ENCODE results near the gene PDHA1. TPM values are rescaled to one million over a fixed set of nuclear protein-coding genes. Genes with fewer than 3 reads are reported as not detected.

PDHA1 gene
- polyA plus RNA-seq, 1 of the 3 experiments (the other 2 are of a cell fraction): 121 TPM

GRCh38 chrX:19344661-19345060 is 934 bp downstream of the PDHA1 start:
- TF ChIP-seq PBX3 (IDR thresholded peaks at IDR 0.05) (no peak), MEF2A (IDR thresholded peaks at IDR 0.05; ENCODE audit: borderline replicate concordance, low read depth) (no peak), REST (IDR thresholded peaks at IDR 0.05; ENCODE audit: low read depth, low read length) (no peak), ELF1 (IDR thresholded peaks at IDR 0.05) (no peak), RFX5 (IDR thresholded peaks at IDR 0.05; ENCODE audit: low read length) (no peak), MXI1 (IDR thresholded peaks at IDR 0.05; ENCODE audit: low read depth, low read length) (no peak), IRF3 (IDR thresholded peaks at IDR 0.05; ENCODE audit: low read depth, low read length) (no peak), POLR2AphosphoS5 (IDR thresholded peaks at IDR 0.05; ENCODE audit: low read depth, low read length) (no peak), TAF1 (IDR thresholded peaks at IDR 0.05; ENCODE audit: borderline replicate concordance, low read depth, low read length) (no peak)
- 27% methylated on average over 9 of the region's 10 CpGs for WGBS (ENCODE audit: low lambda C conversion rate)
- Histone ChIP-seq H3K9ac (peak overlapping the region; percentile 65), H3K79me2 (ENCODE audit: insufficient read depth) (peaks cover 48% of the 10 kb centered on the region), H3K4me2 (peak overlapping the region; percentile 69), H3K36me3 (replicated peaks in 1 of 2; ENCODE audit: control insufficient read depth in 1 of 2, insufficient read depth in 2 of 2, low read length in 1 of 2) (peaks cover 0 to 2% of the 10 kb centered on the region in 2 experiments), H3K4me3 (ENCODE audit: low read depth in 2 of 2, low read length in 1 of 2) (peak overlapping the region; percentile 65 to 79), H3F3A (replicated peaks; ENCODE audit: insufficient read depth) (no peaks in the 10 kb centered on the region), H3K27ac (ENCODE audit: low read depth in 2 of 2, low read length in 1 of 2) (no peak overlapping the region), H3K9me2 (no peaks in the 10 kb centered on the region), H3K27me3 (ENCODE audit: insufficient read depth) (no peaks in the 10 kb centered on the region; the same call in 1 of the 2 replicates), H3K9me3 (no peaks in the 10 kb centered on the region), H2AFZ (ENCODE audit: low read depth) (no peak overlapping the region), H4K20me1 (ENCODE audit: insufficient read depth) (0 out of 2 replicates have a peak, but pooled peaks cover 9% of the 10 kb centered on the region), H3K4me1 (ENCODE audit: control insufficient read depth in 1 of 2, insufficient read depth in 2 of 2, low read depth in 1 of 2, low read length in 1 of 2) (peaks cover 0 to 10% of the 10 kb centered on the region in 2 experiments; a peak in 1 of 4 replicates)
- DNase-seq: no peak
- CTCF ChIA-PET: interaction anchor here (2.1 kb wide), 1 partner anchor 28 kb away, joined by 4 read pairs; no protein-coding TSS in a partner anchor
- POLR2A ChIA-PET: no interaction called here

GRCh38 chrX:19347916-19348315 is 4.2 kb downstream of the PDHA1 start:
- no peak for DNase-seq
- H3K27me3 ChIP-seq (ENCODE audit: insufficient read depth): no peaks in the 10 kb centered on the region; the same call in 1 of the 2 replicates
- no peaks in the 10 kb centered on the region for H3F3A ChIP-seq (replicated peaks; ENCODE audit: insufficient read depth)
- POLR2A ChIA-PET: no interaction called here
- H3K4me3 ChIP-seq (ENCODE audit: low read depth in 2 of 2, low read length in 1 of 2): no peak overlapping the region
- H3K4me1 ChIP-seq (ENCODE audit: control insufficient read depth in 1 of 2, insufficient read depth in 2 of 2, low read depth in 1 of 2, low read length in 1 of 2): peaks cover 0 to 8% of the 10 kb centered on the region in 2 experiments; a peak in 1 of 4 replicates
- no peak overlapping the region for H3K9ac ChIP-seq
- H3K4me2 ChIP-seq: no peak overlapping the region
- no peak overlapping the region for H2AFZ ChIP-seq (ENCODE audit: low read depth)
- H3K27ac ChIP-seq (ENCODE audit: low read depth in 2 of 2, low read length in 1 of 2): no peak overlapping the region
- no peaks in the 10 kb centered on the region for H3K9me2 ChIP-seq
- peaks cover 9 to 15% of the 10 kb centered on the region in 2 experiments for H3K36me3 ChIP-seq (replicated peaks in 1 of 2; ENCODE audit: control insufficient read depth in 1 of 2, insufficient read depth in 2 of 2, low read length in 1 of 2)
- WGBS (ENCODE audit: low lambda C conversion rate): 58% methylated on average over 3 of the region's 3 CpGs
- H4K20me1 ChIP-seq (ENCODE audit: insufficient read depth): 0 out of 2 replicates have a peak, but pooled peaks cover 9% of the 10 kb centered on the region
- H3K79me2 ChIP-seq (ENCODE audit: insufficient read depth): peaks cover 48% of the 10 kb centered on the region
- CTCF ChIA-PET: interaction anchor here (1.3 kb wide), 2 partner anchors 14 to 331 kb away, joined by 4 read pairs; no protein-coding TSS in a partner anchor
- H3K9me3 ChIP-seq: no peaks in the 10 kb centered on the region
- TF ChIP-seq TAF1 (IDR thresholded peaks at IDR 0.05; ENCODE audit: borderline replicate concordance, low read depth, low read length): no peak
- no peak for TF ChIP-seq YY1 (IDR thresholded peaks at IDR 0.05; ENCODE audit: low read depth)
- TF ChIP-seq RAD21 (IDR thresholded peaks at IDR 0.05; ENCODE audit: low read length): no peak
- TF ChIP-seq USF1 (IDR thresholded peaks at IDR 0.05; ENCODE audit: borderline replicate concordance, low read depth): no peak
- TF ChIP-seq NRF1 (IDR thresholded peaks at IDR 0.05; ENCODE audit: low read depth, low read length): no peak
- TF ChIP-seq RCOR1 (IDR thresholded peaks at IDR 0.05; ENCODE audit: low read length): no peak
- TF ChIP-seq TCF12 (IDR thresholded peaks at IDR 0.05): no peak
- no peak for TF ChIP-seq NFIC (IDR thresholded peaks at IDR 0.05; ENCODE audit: borderline replicate concordance)
- TF ChIP-seq REST (IDR thresholded peaks at IDR 0.05; ENCODE audit: low read depth, low read length): no peak

All from SK-N-SH (cell line).